Stomach smooth muscle (tissue), 2 donors: Measurements from ENCODE around the gene DFFA.
A peak's percentile ranks its signal among the peaks of the same experiment; 100 is the strongest.
"Not testable (repeated sequence)": the region's sequence is repeated elsewhere in the genome, so short reads cannot be mapped to it uniquely, and the experiment has no call there.

Source experiments
- H3K27ac ChIP-seq: one replicate; pipeline ENCODE4 v1.7.0; 2013; ENCODE audit warnings: mild to moderate bottlenecking, low read length, inconsistent platforms
- H3K27me3 ChIP-seq, 2 donors: one replicate each; pipeline ENCODE4 v1.7.0; 2013; ENCODE audit warnings: low read length in 2 of 2; ENCODE audit not compliant: insufficient read depth in 2 of 2, control insufficient read depth in 1 of 2
- H3K36me3 ChIP-seq, 2 donors: one replicate each; pipeline ENCODE4 v1.7.0; 2013; ENCODE audit warnings: low read length in 2 of 2; ENCODE audit not compliant: control insufficient read depth in 2 of 2, insufficient read depth in 2 of 2
- H3K4me1 ChIP-seq: one replicate; pipeline ENCODE4 v1.7.0; 2013; ENCODE audit warnings: low read length; ENCODE audit not compliant: control insufficient read depth, insufficient read depth
- H3K4me3 ChIP-seq, 2 donors: one replicate each; pipeline ENCODE4 v1.7.0; 2013; ENCODE audit warnings: low read length in 2 of 2
- H3K9ac ChIP-seq, 2 donors: one replicate each; pipeline ENCODE4 v1.7.0; 2013; ENCODE audit warnings: low read length in 2 of 2, mild to moderate bottlenecking in 1 of 2
- H3K9me3 ChIP-seq, 2 donors: one replicate each; pipeline ENCODE4 v1.7.0; 2013; ENCODE audit warnings: low read length in 2 of 2; ENCODE audit not compliant: control insufficient read depth in 2 of 2
- donor health status: healthy.
- donor health status: Pancreatic carcinoma.

The DFFA gene

GRCh38 chr1:10514490-10515235, 42.3 kb upstream of the DFFA start:
- peak overlapping the region; percentile 6 to 22 for H3K9ac ChIP-seq
- H3K4me1 ChIP-seq: peaks cover 66% of the 10 kb centered on the region
- no peaks in the 10 kb centered on the region for H3K27me3 ChIP-seq
- H3K36me3 ChIP-seq: no peaks in the 10 kb centered on the region
- no peak overlapping the region for H3K4me3 ChIP-seq
- H3K9me3 ChIP-seq: no peaks in the 10 kb centered on the region
- no peak overlapping the region for H3K27ac ChIP-seq

GRCh38 chr1:10513199-10513598, 40.9 kb upstream of the DFFA start:
- no peaks in the 10 kb centered on the region for H3K9me3 ChIP-seq
- peak overlapping the region; percentile 12 for H3K27ac ChIP-seq
- H3K4me3 ChIP-seq: peak overlapping the region in 1 of 2 donors; percentile 17
- H3K4me1 ChIP-seq: peaks cover 55% of the 10 kb centered on the region
- no peaks in the 10 kb centered on the region for H3K36me3 ChIP-seq
- no peaks in the 10 kb centered on the region for H3K27me3 ChIP-seq
- H3K9ac ChIP-seq: peak overlapping the region in 1 of 2 donors; percentile 31

DNA sequence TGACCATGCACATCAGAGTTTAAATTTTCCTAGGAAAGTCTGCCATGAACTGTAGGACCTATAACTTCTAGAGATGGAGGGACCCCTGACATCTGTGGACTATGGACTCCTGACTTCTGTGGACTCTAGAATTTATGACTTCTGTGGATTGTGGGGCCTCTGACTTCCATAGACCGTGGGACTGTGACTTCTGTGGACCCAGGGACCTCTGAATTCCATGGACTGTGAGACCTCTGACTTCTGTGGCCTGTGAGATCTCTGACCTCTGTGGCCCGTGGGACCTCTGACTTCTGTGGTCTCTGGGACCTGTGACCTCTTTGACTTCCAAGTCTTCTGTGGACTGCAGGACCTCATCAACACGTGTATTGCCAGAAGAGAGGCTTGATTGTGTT, 39.2 kb upstream of the DFFA start:
- H3K9ac ChIP-seq: peak overlapping the region in 1 of 2 donors; percentile 13
- peaks cover 55% of the 10 kb centered on the region for H3K4me1 ChIP-seq
- H3K4me3 ChIP-seq: no peak overlapping the region
- no peaks in the 10 kb centered on the region for H3K36me3 ChIP-seq
- H3K27ac ChIP-seq: no peak overlapping the region
- no peaks in the 10 kb centered on the region for H3K9me3 ChIP-seq
- H3K27me3 ChIP-seq: no peaks in the 10 kb centered on the region

- Histone ChIP-seq H3K27me3 (no peaks in the 10 kb centered on the region), H3K9me3 (no peaks in the 10 kb centered on the region), H3K9ac (no peak overlapping the region), H3K36me3 (no peaks in the 10 kb centered on the region), H3K4me3 (peak overlapping the region in 1 of 2 donors; percentile 29), H3K4me1 (peaks cover 49% of the 10 kb centered on the region), H3K27ac (peak overlapping the region; percentile 46)
Observed at GRCh38 chr1:10510520-10511493, 38.5 kb upstream of the DFFA start.

DNA sequence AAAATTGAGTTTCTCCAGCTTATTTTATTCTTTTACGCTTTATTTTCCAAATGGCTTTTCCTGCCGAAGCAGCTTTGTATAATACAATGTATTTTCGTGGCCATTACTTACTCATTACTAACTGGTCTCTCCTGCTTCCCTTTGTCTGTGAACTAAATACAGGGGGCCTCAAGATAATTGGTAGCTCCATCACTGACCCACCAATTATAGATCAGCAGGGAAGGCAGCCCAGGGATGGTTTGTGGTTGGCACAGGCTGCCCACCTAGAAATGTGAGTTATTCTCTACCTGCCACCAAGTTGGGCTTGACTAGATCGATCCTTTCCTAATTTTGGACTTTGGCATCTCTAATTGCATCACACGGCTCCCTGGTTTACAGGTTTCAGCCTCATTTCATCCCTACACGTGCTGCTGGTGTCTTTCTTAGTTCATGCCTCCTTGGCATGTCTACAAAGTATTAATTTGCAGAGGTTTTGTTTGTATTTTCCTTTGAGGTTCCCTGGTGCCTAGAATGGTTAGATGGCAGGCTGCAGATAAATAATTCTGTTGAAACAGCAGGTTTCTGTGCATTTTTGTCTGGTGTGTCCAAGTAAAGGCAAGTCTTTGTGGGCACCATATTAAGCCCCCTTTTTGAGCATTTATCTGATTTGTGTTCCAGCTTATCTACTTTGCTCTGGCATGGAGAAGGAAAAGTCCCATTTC, 37.6 kb upstream of the DFFA start:
- Histone ChIP-seq H3K4me1 (peaks cover 42% of the 10 kb centered on the region), H3K4me3 (no peak overlapping the region), H3K9ac (no peak overlapping the region), H3K9me3 (no peaks in the 10 kb centered on the region), H3K27ac (peak overlapping the region; percentile 46), H3K36me3 (no peaks in the 10 kb centered on the region), H3K27me3 (no peaks in the 10 kb centered on the region)

DNA sequence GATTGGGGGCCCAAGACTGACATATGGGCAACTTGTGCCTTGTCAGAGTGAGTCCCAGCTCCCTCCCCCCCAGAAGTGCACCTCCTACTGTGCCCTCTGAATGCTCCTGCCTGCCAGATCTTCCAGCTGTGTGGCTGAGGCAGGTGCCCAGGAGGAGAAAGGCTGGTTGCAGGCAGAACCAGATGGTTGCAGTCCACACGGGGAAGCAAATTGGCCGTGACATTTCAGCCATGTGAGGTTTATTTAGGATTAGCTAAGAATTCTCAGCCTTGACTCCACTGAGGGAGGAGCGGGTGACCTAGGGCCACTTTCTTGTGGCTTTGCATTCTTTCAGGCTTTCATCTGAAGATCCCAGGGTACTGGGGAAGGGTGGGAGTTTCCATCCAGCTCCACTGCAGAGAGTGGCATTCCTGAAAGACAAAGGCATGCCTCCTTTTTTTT, 36.2 kb upstream of the DFFA start:
- no peaks in the 10 kb centered on the region for H3K36me3 ChIP-seq
- H3K9ac ChIP-seq: no peak overlapping the region
- peaks cover 28% of the 10 kb centered on the region for H3K4me1 ChIP-seq
- H3K27ac ChIP-seq: no peak overlapping the region
- H3K27me3 ChIP-seq: no peaks in the 10 kb centered on the region
- no peaks in the 10 kb centered on the region for H3K9me3 ChIP-seq
- no peak overlapping the region for H3K4me3 ChIP-seq

GRCh38 chr1:10507111-10507879, 35.0 kb upstream of the DFFA start:
- H3K27ac ChIP-seq: no peak overlapping the region
- H3K36me3 ChIP-seq: no peaks in the 10 kb centered on the region
- no peak overlapping the region for H3K9ac ChIP-seq

GRCh38 chr1:10506677-10507047, 34.3 kb upstream of the DFFA start:
- peaks cover 23% of the 10 kb centered on the region for H3K4me1 ChIP-seq
- H3K36me3 ChIP-seq: no peaks in the 10 kb centered on the region
- H3K4me3 ChIP-seq: no peak overlapping the region
- no peaks in the 10 kb centered on the region for H3K27me3 ChIP-seq
- H3K9me3 ChIP-seq: no peaks in the 10 kb centered on the region
- no peak overlapping the region for H3K27ac ChIP-seq
- H3K9ac ChIP-seq: no peak overlapping the region

More at GRCh38 chr1:10507111-10507879, 35.0 kb upstream of the DFFA start:
- Histone ChIP-seq H3K4me3 (no peak overlapping the region), H3K9me3 (no peaks in the 10 kb centered on the region), H3K27me3 (no peaks in the 10 kb centered on the region), H3K4me1 (peaks cover 23% of the 10 kb centered on the region)

DNA sequence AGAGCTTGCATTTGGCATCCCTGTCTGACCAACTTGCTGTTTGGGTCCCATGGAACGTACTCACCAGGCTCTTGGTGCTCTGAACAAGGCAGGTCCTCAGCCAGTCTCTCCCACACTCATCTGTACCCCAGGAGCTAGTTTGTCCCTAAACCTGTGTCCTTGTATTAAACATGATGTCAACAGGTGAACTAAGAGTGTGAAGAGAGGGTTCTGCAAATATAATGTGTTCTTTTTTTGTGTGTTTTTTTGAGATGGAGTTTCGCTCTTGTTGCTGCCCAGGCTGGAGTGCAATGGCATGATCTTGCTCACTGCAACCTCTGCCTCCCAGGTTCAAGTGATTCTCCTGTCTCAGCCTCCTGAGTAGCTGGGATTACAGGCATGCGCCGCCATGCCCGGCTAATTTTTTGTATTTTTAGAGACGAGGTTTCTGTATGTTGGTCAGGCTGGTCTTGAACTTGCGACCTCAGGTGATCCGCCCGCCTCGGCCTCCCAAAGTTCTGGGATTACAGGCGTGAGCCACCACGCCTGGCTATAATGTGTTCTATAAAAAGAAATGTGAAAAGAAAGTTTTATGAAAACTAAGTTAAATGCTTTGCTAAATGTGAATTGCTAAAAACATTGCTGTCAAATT, 33.8 kb upstream of the DFFA start:
- peaks cover 19% of the 10 kb centered on the region for H3K4me1 ChIP-seq
- H3K9ac ChIP-seq, H3K4me3 ChIP-seq, H3K27ac ChIP-seq, H3K36me3 ChIP-seq, H3K9me3 ChIP-seq, H3K27me3 ChIP-seq: not testable (repeated sequence)
